PC-3 (cell line): Measurements from ENCODE around the gene HCN1. TPM values are rescaled to one million over a fixed set of nuclear protein-coding genes. Genes with fewer than 3 reads are reported as not detected.

Source experiments
- ATAC-seq: fragments of 200-7000 bp; cut with Tn5 transposase; 2 replicates; pipeline ENCODE4 v1.9.1; 2020; ENCODE audit warnings: mild to moderate bottlenecking, moderate library complexity
- BruUV-seq: library from RNA; stranded (reverse); fragments of 400-500 nt; replicated peaks from 2 replicates; lab custom pipeline; 2021; lab: Mats Ljungman, UMichigan
- CTCF ChIA-PET: fragments of 300-600 bp; sonication (Branson Sonifier 250); formaldehyde crosslinking; loops from one replicate; lab custom pipeline; 2022; ENCODE audit warnings: antibody characterized with exemption; lab: Charles Lee
- POLR2A ChIA-PET: fragments of 300-600 bp; sonication (Branson Sonifier 250); formaldehyde crosslinking; loops from one replicate; lab custom pipeline; 2022; ENCODE audit warnings: antibody characterized with exemption; ENCODE audit not compliant: unreplicated experiment; lab: Charles Lee
- DNase-seq: peaks from one replicate; pipeline ENCODE4 v3.0.0-alpha.2; 2015
- H2AFZ ChIP-seq: fragments of 300-600 bp; sonication (generic); 2 replicates; pipeline ENCODE4 v1.6.0; 2016; ENCODE audit warnings: antibody characterized with exemption, low read length
- H3F3A ChIP-seq: fragments of 300-600 bp; sonication (generic); one replicate; pipeline ENCODE4 v1.6.0; 2017; ENCODE audit warnings: antibody characterized with exemption, low read length, control low read depth, mild to moderate bottlenecking; ENCODE audit not compliant: unreplicated experiment
- H3K27ac ChIP-seq: fragments of 300-600 bp; sonication (generic); 2 replicates; pipeline ENCODE4 v1.5.1; 2016; ENCODE audit warnings: mild to moderate bottlenecking, low read length
- H3K27me3 ChIP-seq: fragments of 300-600 bp; sonication (generic); 2 replicates; pipeline ENCODE4 v1.6.1; 2016; ENCODE audit warnings: low read length, mixed read lengths
- H3K36me3 ChIP-seq: fragments of 300-600 bp; sonication (generic); 2 replicates; pipeline ENCODE4 v1.6.1; 2016; ENCODE audit warnings: low read depth, mixed run types, low read length, mixed read lengths
- H3K4me1 ChIP-seq: fragments of 300-600 bp; sonication (generic); 2 replicates; pipeline ENCODE4 v1.5.1; 2016; ENCODE audit warnings: low read length; ENCODE audit not compliant: insufficient read depth
- H3K4me2 ChIP-seq: fragments of 300-600 bp; sonication (generic); 2 replicates; pipeline ENCODE4 v1.6.0; 2016; ENCODE audit warnings: low read length
- H3K4me3 ChIP-seq: fragments of 300-600 bp; sonication (generic); 2 replicates; pipeline ENCODE4 v1.5.1; 2016; ENCODE audit warnings: mild to moderate bottlenecking, low read length, mixed read lengths
- H3K79me2 ChIP-seq: fragments of 300-600 bp; sonication (generic); 2 replicates; pipeline ENCODE4 v1.6.1; 2017; ENCODE audit warnings: low read length, mixed read lengths
- H3K9ac ChIP-seq: fragments of 300-600 bp; sonication (generic); 2 replicates; pipeline ENCODE4 v1.6.0; 2016; ENCODE audit warnings: mild to moderate bottlenecking, low read length
- H3K9me2 ChIP-seq: fragments of 300-600 bp; sonication (generic); replicated peaks from 2 replicates; pipeline ENCODE4 v1.6.1; 2016; ENCODE audit warnings: mixed run types, low read length, mixed read lengths
- H3K9me3 ChIP-seq: fragments of 300-600 bp; sonication (generic); 2 replicates; pipeline ENCODE4 v1.6.1; 2016; ENCODE audit warnings: low read length, mixed read lengths
- H4K20me1 ChIP-seq: fragments of 300-600 bp; sonication (generic); 2 replicates; pipeline ENCODE4 v1.6.1; 2016; ENCODE audit warnings: low read length, mixed read lengths
- CTCF ChIP-seq: fragments of 300-600 bp; sonication (generic); conservative IDR thresholded peaks from 2 replicates; pipeline ENCODE4 v1.5.1; 2017; ENCODE audit warnings: antibody characterized with exemption, low read depth, mild to moderate bottlenecking, low read length
- EZH2 ChIP-seq: fragments of 300-600 bp; sonication (generic); IDR thresholded peaks from one replicate; pipeline ENCODE4 v1.6.1; 2017; ENCODE audit warnings: antibody characterized with exemption, mild to moderate bottlenecking, low read length; ENCODE audit not compliant: unreplicated experiment
- EZH2phosphoT487 ChIP-seq: fragments of 300-600 bp; sonication (generic); IDR thresholded peaks from 2 replicates; pipeline ENCODE4 v1.6.1; 2018; ENCODE audit warnings: mild to moderate bottlenecking, antibody characterized with exemption, low read length, borderline replicate concordance
- intact Hi-C: fragments of 100-400 bp; cut with micrococcal nuclease; formaldehyde crosslinking; loops from 2 replicates; pipeline ENCODE4 v1.9.0; 2023
- total RNA-seq: library from RNA; depleted of rRNA; stranded (reverse); fragments of >200 nt; gene quantifications from 2 replicates; pipeline ENCODE4 v1.2.3, GENCODE V29; 2014

HCN1 gene
- total RNA-seq, 1 experiment from 2014 or later, result not detected

DNA sequence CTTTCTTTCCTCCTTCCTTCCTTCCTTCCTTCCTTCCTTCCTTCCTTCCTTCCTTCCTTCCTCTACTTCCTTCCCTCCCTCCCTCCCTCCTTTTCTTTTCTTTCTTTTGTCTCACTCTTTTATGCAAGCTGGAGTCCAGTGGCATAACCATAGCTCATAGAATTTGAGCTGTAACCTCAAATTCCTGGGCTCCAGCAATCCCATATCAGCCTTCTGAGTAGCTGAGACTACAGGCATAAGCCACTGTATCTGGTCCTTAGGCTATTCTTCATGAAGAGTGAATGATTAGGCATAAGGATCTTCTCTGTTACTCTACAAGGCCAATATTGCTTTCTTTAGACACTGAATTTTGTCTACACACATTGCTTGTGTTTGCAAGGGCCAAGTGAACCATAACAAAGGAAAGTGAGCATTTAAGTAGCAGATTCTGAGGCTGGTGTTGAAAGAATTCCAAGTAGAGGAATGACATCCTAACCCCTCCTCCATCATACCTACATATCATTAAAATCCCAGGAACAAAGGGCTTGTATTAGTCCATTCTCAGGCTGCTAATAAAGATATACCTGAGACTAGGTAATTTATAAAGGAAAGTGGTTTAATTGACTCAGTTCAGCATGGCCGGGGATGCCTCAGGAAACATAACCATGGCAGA, 293.2 kb downstream of the HCN1 start:
- Histone ChIP-seq H3K4me3 (no peak overlapping the region), H3K79me2 (no peaks in the 10 kb centered on the region), H4K20me1 (no peaks in the 10 kb centered on the region), H3K9me2 (no peaks in the 10 kb centered on the region), H3K9me3 (no peaks in the 10 kb centered on the region), H3F3A (no peaks in the 10 kb centered on the region), H3K4me2 (no peak overlapping the region), H3K9ac (no peak overlapping the region), H3K27me3 (no peaks in the 10 kb centered on the region), H3K36me3 (no peaks in the 10 kb centered on the region), H3K4me1 (no peaks in the 10 kb centered on the region), H3K27ac (no peak overlapping the region), H2AFZ (no peak overlapping the region)
- ATAC-seq (no peak), DNase-seq (no peak)
- ChIA-PET POLR2A (no interaction called here), CTCF (no interaction called here)
- no peak for TF ChIP-seq EZH2
- TF ChIP-seq EZH2phosphoT487, result no peak
- no peak for TF ChIP-seq CTCF
- intact Hi-C loops, result no loop called here
- no TSS peak for BruUV-seq

GRCh38 chr5:45399041-45399440, 297.1 kb downstream of the HCN1 start:
- Histone ChIP-seq H3K27me3 (no peaks in the 10 kb centered on the region), H3F3A (no peaks in the 10 kb centered on the region), H3K9ac (no peak overlapping the region), H3K27ac (no peak overlapping the region), H4K20me1 (no peaks in the 10 kb centered on the region), H3K4me3 (no peak overlapping the region), H2AFZ (no peak overlapping the region), H3K36me3 (no peaks in the 10 kb centered on the region), H3K4me2 (no peak overlapping the region), H3K9me2 (no peaks in the 10 kb centered on the region), H3K4me1 (no peaks in the 10 kb centered on the region), H3K79me2 (no peaks in the 10 kb centered on the region), H3K9me3 (no peaks in the 10 kb centered on the region)
- no peak for DNase-seq
- ChIA-PET POLR2A (no interaction called here), CTCF (no interaction called here)
- intact Hi-C loops, result no loop called here
- peak; percentile 43; the same call in 1 of the 2 replicates for ATAC-seq
- BruUV-seq, result no TSS peak
- no peak for TF ChIP-seq EZH2
- TF ChIP-seq EZH2phosphoT487, result no peak
- no peak for TF ChIP-seq CTCF

DNA sequence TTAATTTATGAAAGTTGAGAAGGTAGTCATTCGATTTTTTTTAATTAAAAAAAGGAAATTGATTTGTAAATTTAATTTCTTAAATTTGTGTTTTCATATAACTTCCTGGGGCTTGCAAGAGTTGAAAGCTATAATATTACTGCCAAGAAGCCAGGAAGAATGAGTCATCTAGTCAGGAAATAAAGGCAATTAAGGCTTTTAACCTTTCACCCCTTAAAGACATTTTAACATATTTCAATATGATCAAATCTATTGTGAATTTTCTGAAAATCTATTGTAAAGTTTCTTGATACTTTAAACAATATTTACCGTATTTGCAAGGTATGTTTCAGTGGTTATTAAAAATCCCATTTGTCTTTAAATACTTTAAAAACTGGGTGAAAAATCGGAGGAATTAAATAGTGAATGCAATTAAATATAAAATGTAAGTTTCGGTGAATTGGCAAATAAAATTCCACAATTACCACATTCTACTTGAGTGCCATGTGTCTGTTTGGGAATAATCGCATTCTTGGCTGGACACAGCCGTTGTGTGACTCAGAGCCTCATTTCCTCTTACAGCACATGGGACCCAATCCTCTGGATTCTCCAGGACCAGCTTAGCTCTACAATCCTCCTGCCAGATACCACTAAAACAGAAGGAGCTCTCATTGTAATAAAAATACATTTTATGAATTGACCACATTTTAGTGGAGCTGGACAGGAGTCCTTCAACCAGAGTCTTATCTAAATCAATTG, 310.7 kb downstream of the HCN1 start:
- peak overlapping the region; percentile 67 for H3K27ac ChIP-seq
- no peak for TF ChIP-seq CTCF
- TF ChIP-seq EZH2phosphoT487, result no peak
- TF ChIP-seq EZH2, result no peak
- H3K27me3 ChIP-seq, result no peaks in the 10 kb centered on the region
- POLR2A ChIA-PET, result interaction anchor here (0.6 kb wide), 1 partner anchor 52 kb away, joined by 4 read pairs; no protein-coding TSS in a partner anchor
- H4K20me1 ChIP-seq, result no peaks in the 10 kb centered on the region
- H3K4me3 ChIP-seq, result no peak overlapping the region
- ATAC-seq (peak; percentile 99), DNase-seq (peak; percentile 64)
- H3K9ac ChIP-seq, result no peak overlapping the region
- no peaks in the 10 kb centered on the region for H3K36me3 ChIP-seq
- H3K4me1 ChIP-seq, result peaks cover 15% of the 10 kb centered on the region; the same call in 1 of the 2 replicates
- CTCF ChIA-PET, result no interaction called here
- intact Hi-C loops, result no loop called here
- H3K9me3 ChIP-seq, result 0 out of 2 replicates have a peak, but pooled peaks cover 3% of the 10 kb centered on the region
- H3K79me2 ChIP-seq, result no peaks in the 10 kb centered on the region
- H3K4me2 ChIP-seq, result peak overlapping the region; percentile 11; the same call in 1 of the 2 replicates
- 0 out of 2 replicates have a peak overlapping the region, but pooled peaks have one; percentile 8 for H2AFZ ChIP-seq
- H3F3A ChIP-seq, result no peaks in the 10 kb centered on the region
- no TSS peak for BruUV-seq
- H3K9me2 ChIP-seq, result no peaks in the 10 kb centered on the region
